H9 (cell line): ENCODE data around the gene NOD1. TPM values are rescaled to one million over a fixed set of nuclear protein-coding genes. Genes with fewer than 3 reads are reported as not detected.
"Not testable (repeated sequence)": the region's sequence is repeated elsewhere in the genome, so short reads cannot be mapped to it uniquely, and the experiment has no call there.

Experiments
- DNase-seq: peaks from one replicate; pipeline ENCODE4 v3.0.0-alpha.2; 2017
- H2AFZ ChIP-seq: one replicate; pipeline ENCODE4 v1.6.1; 2013; ENCODE audit warnings: mild to moderate bottlenecking, low read length, control low read depth, moderate library complexity
- H2AK5ac ChIP-seq: 2 replicates; pipeline ENCODE4 v1.6.1; 2013; ENCODE audit warnings: low read length, control low read depth, mixed read lengths; ENCODE audit not compliant: insufficient read length
- H2BK120ac ChIP-seq: one replicate; pipeline ENCODE4 v1.6.1; 2013; ENCODE audit warnings: low read depth, mild to moderate bottlenecking, low read length, control low read depth, inconsistent platforms; ENCODE audit not compliant: poor library complexity, severe bottlenecking
- H2BK12ac ChIP-seq: 2 replicates; pipeline ENCODE4 v1.6.1; 2013; ENCODE audit warnings: low read length, control low read depth, mixed read lengths, low read depth; ENCODE audit not compliant: insufficient read length
- H2BK15ac ChIP-seq: 2 replicates; pipeline ENCODE4 v1.6.1; 2013; ENCODE audit warnings: low read depth, low read length, control low read depth
- H2BK20ac ChIP-seq: one replicate; pipeline ENCODE4 v1.6.1; 2013; ENCODE audit warnings: low read depth, mild to moderate bottlenecking, low read length, control low read depth, inconsistent platforms; ENCODE audit not compliant: poor library complexity, severe bottlenecking
- H2BK5ac ChIP-seq: 2 replicates; pipeline ENCODE4 v1.6.1; 2013; ENCODE audit warnings: low read length, control low read depth, mixed read lengths; ENCODE audit not compliant: insufficient read length
- H3K14ac ChIP-seq: 2 replicates; pipeline ENCODE4 v1.6.1; 2013; ENCODE audit warnings: low read length, control low read depth; ENCODE audit not compliant: insufficient read depth
- H3K18ac ChIP-seq: 2 replicates; pipeline ENCODE4 v1.6.1; 2013; ENCODE audit warnings: low read depth, mild to moderate bottlenecking, mixed read lengths, low read length, control low read depth; ENCODE audit not compliant: insufficient read length
- H3K23ac ChIP-seq: 2 replicates; pipeline ENCODE4 v1.6.1; 2013; ENCODE audit warnings: low read length, control low read depth, mixed read lengths, low read depth; ENCODE audit not compliant: insufficient read length
- H3K23me2 ChIP-seq: 2 replicates; pipeline ENCODE4 v1.6.1; 2013; ENCODE audit warnings: low read depth, mild to moderate bottlenecking, mixed read lengths, low read length, control low read depth; ENCODE audit not compliant: insufficient read length, poor library complexity, severe bottlenecking
- H3K27ac ChIP-seq: 2 replicates; pipeline ENCODE4 v1.5.1; 2013; ENCODE audit warnings: low read length, control low read depth, mixed read lengths, low read depth; ENCODE audit not compliant: insufficient read length
- H3K27me3 ChIP-seq: 2 replicates; pipeline ENCODE4 v1.6.1; 2013; ENCODE audit warnings: low read length, control low read depth, inconsistent platforms; ENCODE audit not compliant: insufficient read depth
- H3K4ac ChIP-seq: 2 replicates; pipeline ENCODE4 v1.6.1; 2013; ENCODE audit warnings: low read depth, mild to moderate bottlenecking, control low read depth, inconsistent platforms, low read length, moderate library complexity
- H3K4me1 ChIP-seq: 2 replicates; pipeline ENCODE4 v1.6.1; 2013; ENCODE audit warnings: low read length, control low read depth, inconsistent platforms; ENCODE audit not compliant: insufficient read depth
- H3K4me2 ChIP-seq: 2 replicates; pipeline ENCODE4 v1.6.1; 2013; ENCODE audit warnings: low read length, control low read depth, mixed read lengths; ENCODE audit not compliant: insufficient read length, insufficient read depth
- H3K56ac ChIP-seq: 2 replicates; pipeline ENCODE4 v1.6.1; 2013; ENCODE audit warnings: low read depth, mild to moderate bottlenecking, mixed read lengths, low read length, control low read depth; ENCODE audit not compliant: insufficient read length
- H3K79me1 ChIP-seq: 2 replicates; pipeline ENCODE4 v1.6.1; 2013; ENCODE audit warnings: low read depth, mild to moderate bottlenecking, moderate library complexity, low read length, control low read depth, inconsistent platforms; ENCODE audit not compliant: insufficient read depth, poor library complexity, severe bottlenecking
- H3K79me2 ChIP-seq: 2 replicates; pipeline ENCODE4 v1.6.1; 2013; ENCODE audit warnings: low read length, control low read depth, inconsistent platforms; ENCODE audit not compliant: insufficient read depth
- H3K9ac ChIP-seq: 2 replicates; pipeline ENCODE4 v1.6.1; 2013; ENCODE audit warnings: low read length, control low read depth, mixed read lengths; ENCODE audit not compliant: insufficient read length; ENCODE audit errors: extremely low read depth
- H3K9me3 ChIP-seq: one replicate; pipeline ENCODE4 v1.6.1; 2013; ENCODE audit warnings: low read depth, low read length, inconsistent platforms; ENCODE audit not compliant: control insufficient read depth
- H3T11ph ChIP-seq: one replicate; pipeline ENCODE4 v1.6.1; 2013; ENCODE audit warnings: mild to moderate bottlenecking, low read length, control low read depth, inconsistent platforms
- H4K20me1 ChIP-seq: one replicate; pipeline ENCODE4 v1.6.1; 2013; ENCODE audit not compliant: control insufficient read depth, insufficient read length, insufficient read depth
- H4K5ac ChIP-seq: 2 replicates; pipeline ENCODE4 v1.6.1; 2013; ENCODE audit warnings: low read depth, mild to moderate bottlenecking, mixed read lengths, low read length, control low read depth; ENCODE audit not compliant: insufficient read length
- H4K8ac ChIP-seq: replicated peaks from 2 replicates; pipeline ENCODE4 v1.6.1; 2013; ENCODE audit warnings: low read length, control low read depth, mixed read lengths, low read depth; ENCODE audit not compliant: insufficient read length
- H4K91ac ChIP-seq: 2 replicates; pipeline ENCODE4 v1.6.1; 2013; ENCODE audit warnings: low read depth, mild to moderate bottlenecking, moderate library complexity, mixed read lengths, low read length, control low read depth; ENCODE audit not compliant: insufficient read length
- H3K27ac Mint-ChIP-seq, 3 experiments: 2 replicates in 2 of 3; 3 replicates in 1 of 3; pipeline ENCODE4 v1.8.0; 2020 to 2021; ENCODE audit warnings: mixed read lengths in 3 of 3, mild to moderate bottlenecking in 1 of 3, moderate library complexity in 1 of 3
- H3K27me3 Mint-ChIP-seq: 2 replicates; pipeline ENCODE4 v1.8.0; 2021; ENCODE audit warnings: low read depth, mild to moderate bottlenecking, moderate library complexity, mixed read lengths
- H3K36me3 Mint-ChIP-seq, 3 experiments: 2 replicates in 2 of 3; 3 replicates in 1 of 3; pipeline ENCODE4 v1.8.0; 2020 to 2021; ENCODE audit warnings: low read depth in 3 of 3, mixed read lengths in 3 of 3; ENCODE audit not compliant: insufficient read depth in 1 of 3
- H3K4me1 Mint-ChIP-seq, 2 experiments: 2 replicates each; pipeline ENCODE4 v1.8.0; 2020; ENCODE audit warnings: mixed read lengths in 2 of 2
- H3K4me3 Mint-ChIP-seq, 2 experiments: 2 replicates in 1 of 2; 3 replicates in 1 of 2; pipeline ENCODE4 v1.8.0; 2020 to 2021; ENCODE audit warnings: mild to moderate bottlenecking in 2 of 2, mixed read lengths in 2 of 2, moderate library complexity in 1 of 2
- H3K9me3 Mint-ChIP-seq, 2 experiments: 2 replicates in 1 of 2; 3 replicates in 1 of 2; pipeline ENCODE4 v1.8.0; 2020; ENCODE audit warnings: mild to moderate bottlenecking in 2 of 2, mixed read lengths in 2 of 2, moderate library complexity in 1 of 2
- WGBS: extraction: QIAGEN DNeasy Blood & Tissue Kit; methylation state at CpG from one replicate; pipeline ENCODE4 v1.1.7; 2013; ENCODE audit warnings: missing lambda C conversion rate, low lambda C conversion rate, mixed read lengths; ENCODE audit not compliant: insufficient read length; ENCODE audit errors: extremely low coverage; 5-methylcytosine and 5-hydroxymethylcytosine counted together
- total RNA-seq: library from RNA; stranded (reverse); gene quantifications from 2 replicates; pipeline ENCODE4 v1.2.1, GENCODE V29; 2021

NOD1 gene
- total RNA-seq, 1 experiment from 2014 or later: 5.3 TPM

DNA sequence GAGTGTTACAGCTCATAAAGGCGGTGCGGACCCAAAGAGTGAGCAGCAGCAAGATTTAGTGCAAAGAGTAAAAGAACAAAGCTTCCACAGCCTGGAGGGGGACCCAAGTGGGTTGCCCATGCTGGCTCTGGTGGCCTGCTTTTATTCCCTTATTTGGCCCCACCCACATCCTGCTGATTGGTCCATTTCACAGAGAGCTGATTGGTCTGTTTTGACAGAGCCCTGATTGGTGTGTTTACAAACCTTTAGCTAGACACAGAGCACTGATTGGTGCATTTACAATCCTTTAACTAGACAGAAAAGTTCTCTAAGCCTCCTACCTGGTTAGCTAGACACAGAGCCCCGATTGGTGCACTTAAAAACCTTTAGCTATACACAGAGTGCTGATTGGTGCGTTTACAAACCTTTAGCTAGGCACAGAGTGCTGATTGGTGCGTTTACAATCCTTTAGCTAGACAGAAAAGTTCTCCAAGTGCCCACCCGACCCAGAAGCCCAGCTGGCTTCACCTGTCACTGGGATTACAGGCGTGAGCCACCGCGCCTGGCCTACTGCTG lies 28.8 kb upstream of the NOD1 start:
- H2BK5ac ChIP-seq, H3K18ac ChIP-seq, H3T11ph ChIP-seq, H4K5ac ChIP-seq, H4K8ac ChIP-seq, H4K91ac ChIP-seq, H2BK15ac ChIP-seq, H2BK120ac ChIP-seq, H3K27me3 ChIP-seq, H3K9me3 ChIP-seq, H3K9ac ChIP-seq, H2AK5ac ChIP-seq, H4K20me1 ChIP-seq, H2BK12ac ChIP-seq, H3K23me2 ChIP-seq, H3K79me1 ChIP-seq, H3K4me2 ChIP-seq, H2AFZ ChIP-seq, H3K14ac ChIP-seq, H2BK20ac ChIP-seq, H3K4me3 Mint-ChIP-seq, H3K56ac ChIP-seq, H3K27ac ChIP-seq, H3K4ac ChIP-seq, H3K27ac Mint-ChIP-seq, DNase-seq, H3K23ac ChIP-seq: not testable (repeated sequence)
- Histone ChIP-seq H3K79me2 (peaks cover 17% of the 10 kb centered on the region; the same call in 1 of the 2 replicates), H3K4me1 (peaks cover 11% of the 10 kb centered on the region; the same call in 1 of the 2 replicates)
- Mint-ChIP-seq H3K27me3 (peaks cover 17% of the 10 kb centered on the region), H3K36me3 (peaks cover 2 to 29% (median 22%) of the 10 kb centered on the region in 3 experiments), H3K9me3 (peaks cover 24 to 29% of the 10 kb centered on the region in 2 experiments), H3K4me1 (peaks cover 24 to 26% of the 10 kb centered on the region in 2 experiments)
- WGBS: no CpG with 5 or more reads among the region's 9 CpGs
